Measurements from ENCODE around the gene MYOZ1.
"Not testable (repeated sequence)": the region's sequence is repeated elsewhere in the genome, so short reads cannot be mapped to it uniquely, and the experiment has no call there.

MYOZ1 gene

GRCh38 chr10:73620974-73621373, 20.3 kb downstream of the MYOZ1 start:
- in situ Hi-C loops (cut with HindIII; ENCODE audit: low pct_ligation_motif_present, low pct_unique_long_range_greater_than_20kb, low sequenced_read_pairs); DNase-seq: not testable (repeated sequence)

- DNase-seq; in situ Hi-C loops (cut with HindIII; ENCODE audit: low pct_ligation_motif_present, low pct_unique_long_range_greater_than_20kb, low sequenced_read_pairs): not testable (repeated sequence)
Measured at GRCh38 chr10:73617143-73617542, 24.1 kb downstream of the MYOZ1 start.

- in situ Hi-C loops (cut with HindIII; ENCODE audit: low pct_ligation_motif_present, low pct_unique_long_range_greater_than_20kb, low sequenced_read_pairs) = no loop called here
Measured at GRCh38 chr10:73614720-73615119, 26.6 kb downstream of the MYOZ1 start.

GRCh38 chr10:73609116-73609515, 32.2 kb downstream of the MYOZ1 start:
- in situ Hi-C loops (cut with HindIII; ENCODE audit: low pct_ligation_motif_present, low pct_unique_long_range_greater_than_20kb, low sequenced_read_pairs) = no loop called here
- no peak for DNase-seq

More at GRCh38 chr10:73614720-73615119, 26.6 kb downstream of the MYOZ1 start:
- DNase-seq = no peak

GRCh38 chr10:73601486-73601921, 39.8 kb downstream of the MYOZ1 start:
- DNase-seq = peak; percentile 47
- in situ Hi-C loops (cut with HindIII; ENCODE audit: low pct_ligation_motif_present, low pct_unique_long_range_greater_than_20kb, low sequenced_read_pairs) = no loop called here

GRCh38 chr10:73597346-73597745, 43.9 kb downstream of the MYOZ1 start:
- in situ Hi-C loops (cut with HindIII; ENCODE audit: low pct_ligation_motif_present, low pct_unique_long_range_greater_than_20kb, low sequenced_read_pairs) = no loop called here
- peak; percentile 46 for DNase-seq

GRCh38 chr10:73593812-73594211, 47.5 kb downstream of the MYOZ1 start:
- in situ Hi-C loops (cut with HindIII; ENCODE audit: low pct_ligation_motif_present, low pct_unique_long_range_greater_than_20kb, low sequenced_read_pairs) = no loop called here

GRCh38 chr10:73593110-73593509, 48.2 kb downstream of the MYOZ1 start:
- no peak for DNase-seq
- in situ Hi-C loops (cut with HindIII; ENCODE audit: low pct_ligation_motif_present, low pct_unique_long_range_greater_than_20kb, low sequenced_read_pairs) = no loop called here

More at GRCh38 chr10:73593812-73594211, 47.5 kb downstream of the MYOZ1 start:
- no peak for DNase-seq

- in situ Hi-C loops (cut with HindIII; ENCODE audit: low pct_ligation_motif_present, low pct_unique_long_range_greater_than_20kb, low sequenced_read_pairs) = no loop called here
- DNase-seq = peak; percentile 86
Measured at GRCh38 chr10:73591935-73592699, 49.2 kb downstream of the MYOZ1 start.

GRCh38 chr10:73590881-73591799, 50.1 kb downstream of the MYOZ1 start, which contains the start of gene USP54:
TSS of gene USP54 (minus strand) at chr10:73591342. CDS start at chr10:73575658, 15,684 bp downstream.
- peak; percentile 90 for DNase-seq
- in situ Hi-C loops (cut with HindIII; ENCODE audit: low pct_ligation_motif_present, low pct_unique_long_range_greater_than_20kb, low sequenced_read_pairs) = no loop called here

GRCh38 chr10:73589563-73590126, 51.6 kb downstream of the MYOZ1 start:
- in situ Hi-C loops (cut with HindIII; ENCODE audit: low pct_ligation_motif_present, low pct_unique_long_range_greater_than_20kb, low sequenced_read_pairs) = no loop called here

GRCh38 chr10:73588656-73589055, 52.6 kb downstream of the MYOZ1 start:
- DNase-seq = no peak
- in situ Hi-C loops (cut with HindIII; ENCODE audit: low pct_ligation_motif_present, low pct_unique_long_range_greater_than_20kb, low sequenced_read_pairs) = no loop called here

More at GRCh38 chr10:73589563-73590126, 51.6 kb downstream of the MYOZ1 start:
- peak; percentile 70 for DNase-seq

GRCh38 chr10:73586583-73586984, 54.7 kb downstream of the MYOZ1 start:
- in situ Hi-C loops (cut with HindIII; ENCODE audit: low pct_ligation_motif_present, low pct_unique_long_range_greater_than_20kb, low sequenced_read_pairs) = no loop called here
- DNase-seq = no peak

- in situ Hi-C loops (cut with HindIII; ENCODE audit: low pct_ligation_motif_present, low pct_unique_long_range_greater_than_20kb, low sequenced_read_pairs) = no loop called here
- DNase-seq = no peak
Measured at GRCh38 chr10:73585327-73585726, 55.9 kb downstream of the MYOZ1 start.

- no peak for DNase-seq
- in situ Hi-C loops (cut with HindIII; ENCODE audit: low pct_ligation_motif_present, low pct_unique_long_range_greater_than_20kb, low sequenced_read_pairs) = no loop called here
Measured at GRCh38 chr10:73584737-73585136, 56.5 kb downstream of the MYOZ1 start.

GRCh38 chr10:73581918-73582317, 59.4 kb downstream of the MYOZ1 start:
- in situ Hi-C loops (cut with HindIII; ENCODE audit: low pct_ligation_motif_present, low pct_unique_long_range_greater_than_20kb, low sequenced_read_pairs) = no loop called here
- no peak for DNase-seq

Data from ACHN (cell line).